ENCODE measurements around the gene FRY.

Gene FRY

GRCh38 chr13:32347651-32348050 lies 316.1 kb downstream of the FRY start:
- no peak overlapping the region for H3K9ac ChIP-seq (ENCODE audit: low read length in 2 of 2)
- no peak overlapping the region for H3K4me3 ChIP-seq (ENCODE audit: low read length in 2 of 2)
- H3K4me1 ChIP-seq (ENCODE audit: control insufficient read depth, insufficient read depth, low read length), result no peaks in the 10 kb centered on the region
- no peak overlapping the region for H3K27ac ChIP-seq (ENCODE audit: low read length)
- H3K36me3 ChIP-seq (ENCODE audit: control insufficient read depth in 2 of 2, insufficient read depth in 2 of 2, low read length in 2 of 2), result no peaks in the 10 kb centered on the region
- H3K9me3 ChIP-seq (ENCODE audit: control insufficient read depth in 2 of 2, low read length in 2 of 2), result no peaks in the 10 kb centered on the region
- H3K27me3 ChIP-seq (ENCODE audit: control insufficient read depth in 1 of 2, insufficient read depth in 2 of 2, low read length in 2 of 2), result no peaks in the 10 kb centered on the region

Measured in stomach smooth muscle (tissue), 2 donors.